A375 (cell line): Measurements from ENCODE around the gene CITED1. TPM values are rescaled to one million over a fixed set of nuclear protein-coding genes. Genes with fewer than 3 reads are reported as not detected.

Experiments used
- small RNA-seq: library from RNA; depleted of rRNA; stranded (forward); fragments of <200 nt; gene quantifications from one replicate; pipeline ENCODE3, GENCODE V24; 2014
- total RNA-seq: library from RNA; depleted of rRNA; stranded (reverse); fragments of >200 nt; shearing (Covaris generic); gene quantifications from 2 replicates; pipeline ENCODE4 v1.2.3, GENCODE V29; 2014; rRNA removed

Gene CITED1
- total RNA-seq, result 3.8 and 4.7 TPM in 2 replicates

GRCh38 chrX:72305286-72306084 lies at the start of gene CITED1:
Gene CITED1 (minus strand): TSS chrX:72305914. CDS start chrX:72302869, 3,045 bp downstream.

Small RNA genes lying within 50 kb of the gene (small RNA-seq; reads per million reads assigned to genes)
- gene RF00019, result not detected

Other genes with a start within 250 kb of the CITED1 start
- 0.23 and 0.27 TPM in 2 replicates for gene RTL5, start 174.0 kb downstream of the CITED1 start, total RNA-seq
- 90.7 and 96.8 TPM in 2 replicates for gene PIN4, start 124.2 kb downstream of the CITED1 start, total RNA-seq
- 5.2 and 7.0 TPM in 2 replicates for gene ERCC6L, start 66.9 kb downstream of the CITED1 start, total RNA-seq
- gene RPS4X, start 28.7 kb downstream of the CITED1 start, total RNA-seq, result 1,331 and 1,421 TPM in 2 replicates